CD4-positive, CD25-positive, alpha-beta regulatory T cell (primary cell): Measurements from ENCODE around the gene TGM2. TPM values are rescaled to one million over a fixed set of nuclear protein-coding genes. Genes with fewer than 3 reads are reported as not detected.
"Not testable (repeated sequence)": the region's sequence is repeated elsewhere in the genome, so short reads cannot be mapped to it uniquely, and the experiment has no call there.

Source experiments
- ATAC-seq, 2 donors: fragments of 150-1000 bp; cut with Tn5 transposase; one replicate each; pipeline ENCODE4 v1.10.0; 2021; ENCODE audit warnings: low read depth in 2 of 2, moderate number of reproducible peaks in 2 of 2, moderate library complexity in 1 of 2
- DNase-seq, 3 donors: peaks; one replicate each; pipeline versions ENCODE4 v3.0.0 to v3.0.0-alpha.2; 2012 to 2022; ENCODE audit warnings: mixed read lengths in 1 of 3
- H3K27ac ChIP-seq: one replicate; pipeline ENCODE4 v1.7.0; 2013; ENCODE audit warnings: mild to moderate bottlenecking, low read length; ENCODE audit not compliant: insufficient read depth, poor library complexity, severe bottlenecking
- H3K27me3 ChIP-seq: one replicate; pipeline ENCODE4 v1.7.0; 2013; ENCODE audit warnings: low read length; ENCODE audit not compliant: control insufficient read depth, insufficient read depth
- H3K36me3 ChIP-seq: one replicate; pipeline ENCODE4 v1.7.0; 2013; ENCODE audit warnings: mild to moderate bottlenecking, low read length, moderate library complexity; ENCODE audit not compliant: control insufficient read depth, insufficient read depth
- H3K4me1 ChIP-seq: 2 replicates; pipeline ENCODE4 v1.7.0; 2013; ENCODE audit warnings: mild to moderate bottlenecking, low read length; ENCODE audit not compliant: insufficient read depth, control insufficient read depth, poor library complexity, severe bottlenecking
- H3K4me3 ChIP-seq: one replicate; pipeline ENCODE4 v1.7.0; 2013; ENCODE audit warnings: low read depth, mild to moderate bottlenecking, low read length, moderate library complexity
- H3K9me3 ChIP-seq, 2 experiments: 1 replicate in 1 of 2; 2 replicates in 1 of 2; pipeline ENCODE4 v1.7.0; 2013; ENCODE audit warnings: low read length in 2 of 2, mild to moderate bottlenecking in 1 of 2, moderate library complexity in 1 of 2; ENCODE audit not compliant: control insufficient read depth in 2 of 2
- H3K27ac Mint-ChIP-seq, 3 donors: one replicate each; pipeline ENCODE4 v1.8.0; 2020 to 2022; ENCODE audit warnings: mild to moderate bottlenecking in 3 of 3, mixed read lengths in 3 of 3, moderate library complexity in 2 of 3
- H3K27me3 Mint-ChIP-seq: one replicate; pipeline ENCODE4 v1.8.0; 2022; ENCODE audit warnings: mild to moderate bottlenecking, mixed read lengths
- H3K36me3 Mint-ChIP-seq: one replicate; pipeline ENCODE4 v1.8.0; 2020; ENCODE audit warnings: mixed read lengths
- H3K4me1 Mint-ChIP-seq, 4 donors: one replicate each; pipeline ENCODE4 v1.8.0; 2020 to 2022; ENCODE audit warnings: mixed read lengths in 4 of 4, mild to moderate bottlenecking in 1 of 4
- H3K4me3 Mint-ChIP-seq, 4 donors: one replicate each; pipeline ENCODE4 v1.8.0; 2020 to 2022; ENCODE audit warnings: mild to moderate bottlenecking in 4 of 4, mixed read lengths in 4 of 4, moderate library complexity in 3 of 4
- H3K9me3 Mint-ChIP-seq, 7 donors: one replicate each; pipeline ENCODE4 v1.8.0; 2020 to 2022; ENCODE audit warnings: mixed read lengths in 7 of 7, mild to moderate bottlenecking in 3 of 7, moderate library complexity in 2 of 7
- polyA plus RNA-seq, 4 donors: library from polyadenylated mRNA; unstranded; fragments of 300-500 nt; fragmentation: Illumina TruSeq; gene quantifications; one replicate each; pipeline ENCODE4 v1.2.3, GENCODE V29; 2021
- total RNA-seq: library from RNA; stranded (reverse); gene quantifications from one replicate; pipeline ENCODE4 v1.2.3, GENCODE V29; 2022

TGM2 gene
- total and polyA plus RNA-seq, 5 donors from 2014 or later, result 0.13 TPM; not detected in 4

DNA sequence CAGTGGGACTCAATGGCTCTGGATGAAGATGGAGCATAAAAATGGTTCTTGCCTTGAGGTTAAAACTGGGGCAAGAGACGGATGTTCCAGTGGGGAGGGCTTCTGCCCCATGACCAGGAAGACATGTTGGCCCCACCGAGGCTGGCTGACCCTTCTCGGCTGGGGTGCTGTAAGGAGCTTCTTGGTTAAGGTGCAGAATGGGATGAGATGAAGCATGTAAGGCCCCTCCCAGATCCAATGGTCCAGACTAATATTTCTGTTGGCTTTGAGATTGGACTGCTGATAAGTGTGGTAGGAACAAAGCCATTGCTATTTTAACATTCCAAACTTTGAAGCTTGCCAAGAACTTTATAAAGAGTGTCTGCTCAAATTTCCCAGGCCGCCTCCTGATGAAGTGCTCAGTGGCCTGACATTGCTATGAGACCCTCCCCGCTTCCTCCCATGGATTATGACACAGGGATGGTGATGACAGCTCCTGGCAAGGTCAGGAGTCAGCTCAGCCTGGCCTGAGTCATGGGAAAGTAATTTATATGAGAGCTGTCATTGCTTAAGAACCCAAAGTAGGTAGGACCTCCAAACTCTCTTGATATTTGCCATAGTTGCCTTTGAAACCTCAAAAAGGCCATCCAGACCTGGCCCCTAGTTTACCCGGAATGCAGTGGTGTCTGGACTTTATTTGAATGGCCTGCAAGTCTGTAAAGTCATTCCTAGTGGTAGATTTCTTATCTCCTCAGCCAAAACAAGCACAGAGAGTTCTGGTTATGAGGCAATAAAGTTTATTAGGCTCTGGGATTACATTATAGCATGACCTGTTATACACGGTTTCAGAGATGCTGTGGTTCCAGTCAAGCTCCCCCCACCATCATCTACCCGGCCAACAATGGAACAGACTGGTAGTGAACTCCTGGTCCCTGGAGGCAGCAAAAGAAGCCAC, 55.2 kb downstream of the TGM2 start:
- H3K4me3 ChIP-seq, result no peak overlapping the region
- Mint-ChIP-seq H3K36me3 (no peaks in the 10 kb centered on the region), H3K4me1 (no peaks in the 10 kb centered on the region), H3K27ac (peak overlapping the region in 1 of 3 donors; percentile 61), H3K9me3 (peaks cover 0 to 2% (median 0%) of the 10 kb centered on the region in 7 donors), H3K27me3 (peaks cover 3% of the 10 kb centered on the region), H3K4me3 (no peak overlapping the region)
- no peak overlapping the region for H3K27ac ChIP-seq
- no peaks in the 10 kb centered on the region for H3K27me3 ChIP-seq
- no peaks in the 10 kb centered on the region for H3K36me3 ChIP-seq
- no peak for ATAC-seq
- no peaks in the 10 kb centered on the region for H3K9me3 ChIP-seq
- no peaks in the 10 kb centered on the region for H3K4me1 ChIP-seq
- DNase-seq, result no peak

DNA sequence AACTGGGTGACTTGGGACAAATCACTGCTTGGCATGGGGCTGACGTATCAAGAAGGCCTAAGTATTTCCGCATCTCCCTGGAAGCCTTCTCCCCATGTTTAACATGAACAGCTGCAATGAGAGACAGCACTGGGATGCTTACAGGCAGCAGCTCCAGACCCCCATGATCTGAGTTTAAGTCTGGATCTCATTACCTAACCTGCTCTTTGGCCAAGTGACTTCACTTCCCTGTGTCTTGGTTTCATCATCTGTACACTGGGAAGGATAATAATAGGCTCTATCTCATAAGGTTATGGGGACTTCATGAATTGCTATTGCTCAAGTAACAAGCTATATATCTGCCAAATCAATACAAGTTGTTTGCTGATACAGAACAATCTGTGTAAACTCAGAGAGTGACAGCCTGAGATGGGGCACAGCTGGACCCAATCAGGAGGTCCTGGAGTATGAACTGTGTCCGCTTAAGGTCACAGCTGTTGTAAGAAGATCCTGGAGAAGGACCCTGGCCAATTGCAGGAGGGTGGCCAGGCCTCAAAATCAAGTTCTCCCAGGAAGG, 56.0 kb downstream of the TGM2 start:
- Mint-ChIP-seq H3K27me3 (peaks cover 4% of the 10 kb centered on the region), H3K36me3 (no peaks in the 10 kb centered on the region), H3K4me3 (no peak overlapping the region), H3K9me3 (peaks cover 0 to 3% (median 0%) of the 10 kb centered on the region in 7 donors), H3K4me1 (no peaks in the 10 kb centered on the region), H3K27ac (no peak overlapping the region)
- Histone ChIP-seq H3K27ac (no peak overlapping the region), H3K27me3 (no peaks in the 10 kb centered on the region), H3K36me3 (no peaks in the 10 kb centered on the region), H3K4me3 (no peak overlapping the region), H3K4me1 (no peaks in the 10 kb centered on the region), H3K9me3 (no peaks in the 10 kb centered on the region)
- ATAC-seq (no peak), DNase-seq (no peak)

DNA sequence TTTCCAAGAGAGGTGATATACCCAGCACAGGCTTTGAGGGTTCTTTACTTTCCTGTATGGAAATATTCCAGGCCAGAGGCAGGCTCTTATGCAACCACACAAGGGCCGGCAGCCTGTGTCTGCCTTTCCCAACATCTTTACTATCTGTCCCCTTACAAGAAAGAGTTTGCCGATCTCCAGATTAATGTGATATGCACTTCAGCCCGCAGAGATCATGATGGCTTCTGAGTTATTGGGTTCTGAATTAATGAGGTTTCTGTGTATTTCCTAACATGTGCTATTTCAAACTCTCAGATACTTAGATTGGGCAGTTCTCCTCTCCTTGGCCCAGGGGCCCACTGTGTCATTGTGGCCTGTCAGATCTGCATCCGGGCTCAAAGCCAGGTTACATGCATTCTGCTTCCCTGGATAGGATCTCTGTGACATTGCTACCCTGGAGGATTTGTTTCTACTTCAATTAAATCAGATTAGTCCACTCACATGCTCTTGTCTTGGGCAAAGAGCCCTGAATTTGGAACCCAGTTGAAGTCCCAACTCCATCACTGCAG, 56.6 kb downstream of the TGM2 start:
- no peak overlapping the region for H3K27ac ChIP-seq
- H3K9me3 Mint-ChIP-seq, result peaks cover 0 to 3% (median 0%) of the 10 kb centered on the region in 7 donors
- no peaks in the 10 kb centered on the region for H3K36me3 Mint-ChIP-seq
- no peak overlapping the region for H3K27ac Mint-ChIP-seq
- DNase-seq, result no peak
- no peak overlapping the region for H3K4me3 Mint-ChIP-seq
- H3K27me3 Mint-ChIP-seq, result peaks cover 4% of the 10 kb centered on the region
- no peaks in the 10 kb centered on the region for H3K4me1 ChIP-seq
- no peak overlapping the region for H3K4me3 ChIP-seq
- H3K27me3 ChIP-seq, result no peaks in the 10 kb centered on the region
- H3K36me3 ChIP-seq, result no peaks in the 10 kb centered on the region
- H3K9me3 ChIP-seq, result no peaks in the 10 kb centered on the region
- no peaks in the 10 kb centered on the region for H3K4me1 Mint-ChIP-seq
- ATAC-seq, result no peak

DNA sequence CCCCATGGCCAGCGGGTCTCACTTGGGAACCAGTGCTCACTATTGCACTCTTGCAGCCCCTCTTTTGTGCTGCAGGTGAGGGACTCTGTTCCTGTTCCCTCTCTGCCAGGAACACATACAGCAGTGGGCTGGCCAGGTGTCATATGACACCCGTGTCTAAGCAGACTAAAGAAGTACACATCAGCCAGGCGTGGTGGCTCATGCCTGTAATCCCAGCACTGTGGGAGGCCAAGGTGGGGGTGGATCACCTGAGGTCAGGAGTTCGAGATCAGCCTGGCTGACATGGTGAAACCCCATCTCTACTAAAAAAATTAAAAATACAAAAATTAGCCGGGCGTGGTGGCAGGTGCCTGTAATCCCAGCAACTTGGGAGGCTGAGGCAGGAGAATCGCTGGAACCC, 57.2 kb downstream of the TGM2 start:
- H3K4me1 Mint-ChIP-seq, DNase-seq, H3K9me3 ChIP-seq, ATAC-seq, H3K27ac ChIP-seq, H3K36me3 Mint-ChIP-seq, H3K4me3 Mint-ChIP-seq, H3K27me3 ChIP-seq, H3K4me1 ChIP-seq, H3K27me3 Mint-ChIP-seq, H3K9me3 Mint-ChIP-seq, H3K27ac Mint-ChIP-seq, H3K36me3 ChIP-seq, H3K4me3 ChIP-seq: not testable (repeated sequence)

DNA sequence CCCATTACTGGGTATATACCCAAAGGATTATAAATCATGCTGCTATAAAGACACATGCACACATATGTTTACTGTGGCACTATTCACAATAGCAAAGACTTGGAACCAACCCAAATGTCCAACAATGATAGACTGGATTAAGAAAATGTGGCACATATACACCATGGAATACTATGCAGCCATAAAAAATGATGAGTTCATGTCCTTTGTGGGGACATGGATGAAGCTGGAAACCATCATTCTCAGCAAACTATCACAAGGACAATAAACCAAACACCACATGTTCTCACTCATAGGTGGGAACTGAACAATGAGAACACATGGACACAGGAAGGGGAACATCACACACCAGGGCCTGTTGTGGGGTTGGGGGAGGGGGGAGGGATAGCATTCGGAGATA, 57.7 kb downstream of the TGM2 start:
- not testable (repeated sequence) for H3K4me1 Mint-ChIP-seq, H3K36me3 ChIP-seq, H3K27ac ChIP-seq, H3K27me3 Mint-ChIP-seq, H3K4me1 ChIP-seq, H3K9me3 ChIP-seq, DNase-seq, H3K27ac Mint-ChIP-seq, H3K4me3 ChIP-seq, H3K27me3 ChIP-seq, ATAC-seq, H3K9me3 Mint-ChIP-seq, H3K36me3 Mint-ChIP-seq, H3K4me3 Mint-ChIP-seq

DNA sequence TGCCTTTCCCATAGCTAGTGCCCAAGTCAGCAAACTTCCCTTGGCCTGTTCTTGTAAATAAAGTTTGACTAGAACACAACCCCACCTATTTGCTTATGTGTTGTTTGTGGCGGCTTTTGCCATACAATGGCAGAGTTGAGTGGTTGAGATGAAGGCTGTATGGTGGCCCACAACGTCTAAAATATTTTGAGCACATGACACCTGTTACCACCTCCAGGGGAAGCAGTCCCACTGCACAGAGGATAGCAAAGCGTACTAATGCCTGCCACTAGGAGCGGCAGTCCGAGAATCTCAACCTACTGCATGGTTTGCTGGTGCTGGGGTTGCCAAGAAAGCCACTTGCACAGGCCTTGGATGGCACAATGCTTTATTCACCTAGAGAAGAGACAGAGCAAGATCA, 58.6 kb downstream of the TGM2 start:
- H3K27me3 Mint-ChIP-seq, result peaks cover 4% of the 10 kb centered on the region

DNA sequence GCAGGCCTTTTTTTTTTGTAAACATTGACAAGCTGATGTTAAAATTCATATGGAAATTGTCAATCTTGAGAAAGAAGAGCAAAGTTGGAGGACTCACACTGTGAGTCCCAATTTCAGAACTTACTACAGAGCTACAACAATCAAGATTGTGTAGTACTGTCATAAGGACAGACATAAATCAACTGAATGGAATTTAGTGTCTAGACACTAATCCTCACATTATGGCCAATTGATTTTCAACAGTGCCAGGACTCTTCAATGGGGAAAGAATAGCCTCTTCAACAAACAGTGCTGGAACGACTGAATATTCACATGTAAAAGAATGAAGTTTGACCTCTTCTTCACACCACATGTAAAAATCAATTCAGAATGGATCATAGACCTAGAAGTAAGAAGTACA, 60.8 kb downstream of the TGM2 start:
- no peaks in the 10 kb centered on the region for H3K36me3 ChIP-seq
- no peak for DNase-seq
- no peaks in the 10 kb centered on the region for H3K4me1 ChIP-seq
- Mint-ChIP-seq H3K27me3 (peaks cover 10% of the 10 kb centered on the region), H3K9me3 (peaks cover 0 to 10% (median 5%) of the 10 kb centered on the region in 7 donors), H3K4me3 (no peak overlapping the region), H3K27ac (no peak overlapping the region), H3K4me1 (peaks cover 0 to 4% (median 0%) of the 10 kb centered on the region in 4 donors), H3K36me3 (no peaks in the 10 kb centered on the region)
- H3K9me3 ChIP-seq, result no peaks in the 10 kb centered on the region
- no peak for ATAC-seq
- no peak overlapping the region for H3K27ac ChIP-seq
- H3K4me3 ChIP-seq, result no peak overlapping the region
- no peaks in the 10 kb centered on the region for H3K27me3 ChIP-seq

More for the DNA sequence above, 58.6 kb downstream of the TGM2 start:
- no peaks in the 10 kb centered on the region for H3K4me1 ChIP-seq
- no peaks in the 10 kb centered on the region for H3K27me3 ChIP-seq
- Mint-ChIP-seq H3K4me3 (no peak overlapping the region), H3K36me3 (no peaks in the 10 kb centered on the region), H3K9me3 (peaks cover 0 to 3% (median 0%) of the 10 kb centered on the region in 7 donors), H3K4me1 (peaks cover 0 to 4% (median 0%) of the 10 kb centered on the region in 4 donors), H3K27ac (peak overlapping the region in 1 of 3 donors; percentile 21)
- DNase-seq (no peak), ATAC-seq (no peak)
- H3K36me3 ChIP-seq, result no peaks in the 10 kb centered on the region
- H3K27ac ChIP-seq, result no peak overlapping the region
- H3K9me3 ChIP-seq, result no peaks in the 10 kb centered on the region
- H3K4me3 ChIP-seq, result no peak overlapping the region
